ENCODE measurements around the gene HSPE1. TPM values are rescaled to one million over a fixed set of nuclear protein-coding genes. Genes with fewer than 3 reads are reported as not detected.

HSPE1 gene
- total and polyA plus RNA-seq, 2 of the 8 experiments (the other 6 are each of a cell fraction or from before 2014, with no cell fraction given), result 206 to 377 TPM

- TF ChIP-seq CHD7 (IDR thresholded peaks at IDR 0.05; ENCODE audit: insufficient replicate concordance, low read length) (no peak), ZNF274 (IDR thresholded peaks at IDR 0.05; ENCODE audit: borderline replicate concordance, extremely low read depth, low read length) (no peak), E2F6 (IDR thresholded peaks at IDR 0.05) (no peak), TAF7 (optimal IDR thresholded peaks at IDR 0.05; ENCODE audit: borderline replicate concordance, low read depth, low read length) (no peak), EZH2 (IDR thresholded peaks at IDR 0.05; ENCODE audit: low read depth, low read length, severe bottlenecking) (no peak), TAF1 (IDR thresholded peaks at IDR 0.05; ENCODE audit: low read depth, low read length) (no peak), BACH1 (IDR thresholded peaks at IDR 0.05; ENCODE audit: low read length) (no peak), CTBP2 (IDR thresholded peaks at IDR 0.05; ENCODE audit: borderline replicate concordance, insufficient read depth, insufficient read length, low read length) (no peak), EGR1 (IDR thresholded peaks at IDR 0.05; ENCODE audit: borderline replicate concordance, low read depth, low read length) (no peak), KDM4A (IDR thresholded peaks at IDR 0.05; ENCODE audit: low read depth, low read length, severe bottlenecking) (no peak), TEAD4 (IDR thresholded peaks at IDR 0.05; ENCODE audit: low read depth, low read length) (no peak)
These were observed 17.0 kb downstream of the HSPE1 start (continued) for GRCh38 chr2:197517150-197517549.
